Bone marrow (tissue), 2 donors: ENCODE results near the gene ZNHIT2.

ENCODE experiments used
- DNase-seq, 2 donors: peaks; one replicate each; lab custom pipeline; 2025; lab: John Stamatoyannopoulos, UW

Gene ZNHIT2

DNA sequence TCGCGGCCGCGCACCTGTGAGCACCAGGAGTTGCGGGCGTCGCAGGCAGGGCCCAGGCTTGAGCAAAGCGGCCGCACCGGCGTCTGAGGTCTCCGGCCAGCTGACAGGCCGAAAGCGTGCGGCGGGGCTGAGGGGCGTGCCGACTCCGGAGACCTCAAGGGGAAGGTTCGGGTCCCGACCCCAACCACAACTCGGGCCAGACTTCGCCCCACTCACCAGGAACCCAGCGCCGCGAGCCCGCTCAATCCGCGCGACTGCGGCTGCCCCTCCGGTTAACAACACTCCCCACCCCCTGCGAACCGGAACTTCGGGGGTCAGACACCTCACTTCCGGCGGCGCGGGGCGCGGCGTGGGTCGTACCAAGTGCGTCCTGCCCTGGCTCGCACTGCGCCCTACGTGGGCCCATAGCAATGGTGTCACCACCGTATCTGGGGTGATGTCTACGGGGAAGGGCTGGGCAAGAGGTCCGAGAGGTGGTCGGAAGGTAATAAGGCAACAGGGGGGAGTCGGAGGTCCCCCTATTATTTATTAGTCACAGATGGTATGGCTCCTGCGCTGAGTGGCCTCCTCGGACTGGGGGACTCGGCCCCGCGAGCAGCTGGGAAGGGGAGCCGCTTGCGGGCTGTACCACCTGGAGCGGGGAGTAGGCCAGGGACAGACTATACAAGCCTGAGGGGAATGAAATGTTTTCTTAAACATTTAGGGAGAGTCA, 16.9 kb upstream of the ZNHIT2 start, which contains the start of gene SYVN1:
TSS of gene SYVN1 (minus strand) at position 280 of the 712 bp plus-strand sequence. CDS start 918 bp downstream, outside the sequence.
- peak; percentile 88 for DNase-seq

DNA sequence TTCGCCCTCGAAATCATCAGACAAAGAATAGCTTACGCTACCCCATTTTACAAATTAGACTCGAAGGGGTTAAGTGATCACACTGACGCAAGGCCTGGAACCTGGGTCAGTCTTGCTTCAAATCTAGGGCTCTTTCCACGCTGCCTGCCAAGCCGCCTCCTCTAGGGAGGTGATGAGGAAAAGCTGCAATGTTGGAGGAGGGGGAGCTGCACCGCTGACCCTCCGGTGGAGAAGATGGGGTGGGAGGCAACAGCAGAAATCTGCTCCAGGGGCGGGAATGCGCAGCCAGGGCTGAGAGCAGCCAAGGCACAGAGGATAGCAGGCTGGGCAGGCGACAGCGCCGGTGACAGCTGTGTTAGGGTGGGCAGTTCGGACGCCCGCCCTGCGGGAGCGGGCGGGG, 16.2 kb upstream of the ZNHIT2 start:
- no peak for DNase-seq

DNA sequence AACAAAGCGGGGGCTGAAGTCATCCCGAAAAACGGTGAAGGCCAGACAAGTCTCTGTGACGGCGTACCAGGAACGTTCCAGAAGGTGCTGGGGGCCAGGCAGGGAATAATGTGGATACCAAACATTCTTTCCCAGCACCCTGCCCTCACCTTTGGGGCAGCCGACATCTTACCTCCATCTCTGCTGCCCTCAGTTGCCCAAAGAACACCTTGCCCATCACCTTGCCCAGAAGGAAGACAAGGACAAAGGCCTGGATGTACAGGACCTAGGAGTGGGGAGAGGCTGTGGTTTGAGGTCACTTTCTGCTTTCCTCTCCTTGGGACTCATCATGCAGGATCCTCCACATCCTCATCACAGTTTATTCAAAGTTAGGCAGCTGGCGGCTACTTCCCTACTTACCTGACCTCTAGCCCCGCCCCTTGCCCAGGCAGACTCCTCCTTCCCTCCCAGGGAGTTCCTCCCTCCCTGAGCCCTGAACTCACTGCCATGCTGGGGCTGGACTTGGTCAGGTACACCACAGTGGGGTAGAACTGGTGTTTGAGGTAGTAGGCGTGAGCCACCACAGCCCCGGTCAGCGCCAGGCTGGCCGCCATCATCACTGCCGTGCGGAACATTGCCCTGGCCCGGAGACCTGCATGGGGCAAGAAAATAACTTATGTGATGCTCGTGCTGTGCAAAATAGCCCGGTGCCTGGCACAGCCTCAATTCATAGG, 15.6 kb upstream of the ZNHIT2 start:
- DNase-seq = no peak

DNA sequence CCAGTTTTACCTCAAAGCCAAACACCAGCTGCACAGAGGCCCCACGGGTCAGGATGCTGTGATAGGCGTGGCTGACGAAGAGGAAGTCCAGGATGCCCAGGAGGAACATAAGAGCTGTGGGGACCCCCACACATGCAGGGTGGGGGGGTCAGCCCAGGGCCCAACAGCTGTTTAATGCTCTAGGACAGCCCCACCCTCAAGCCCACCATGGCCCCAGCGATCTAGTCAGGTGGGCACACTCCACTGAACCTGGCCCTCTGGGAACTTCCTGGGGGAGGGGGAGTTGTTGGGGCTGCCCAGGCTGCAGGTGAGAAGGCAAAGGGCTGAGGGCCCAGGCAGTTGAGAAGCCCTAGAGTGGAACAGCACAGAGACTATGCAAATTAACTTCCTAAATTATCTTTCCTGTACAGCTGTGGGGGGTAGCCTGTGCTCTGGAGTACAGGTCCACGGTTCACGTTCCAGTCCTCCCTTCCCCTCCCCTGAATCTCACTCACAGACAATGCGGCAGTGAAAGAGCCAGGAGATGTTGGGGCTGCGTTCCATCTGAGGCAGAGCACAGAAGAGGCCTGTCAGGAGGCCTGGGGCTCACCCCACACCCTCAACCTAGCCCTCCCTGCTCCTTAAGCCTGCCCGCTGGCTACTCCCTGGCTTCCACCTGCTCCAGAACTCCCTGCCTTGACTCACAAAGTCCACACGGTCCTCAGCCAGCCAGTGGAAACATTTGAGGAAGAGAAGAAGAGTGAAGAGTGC, 14.9 kb upstream of the ZNHIT2 start:
- no peak for DNase-seq

DNA sequence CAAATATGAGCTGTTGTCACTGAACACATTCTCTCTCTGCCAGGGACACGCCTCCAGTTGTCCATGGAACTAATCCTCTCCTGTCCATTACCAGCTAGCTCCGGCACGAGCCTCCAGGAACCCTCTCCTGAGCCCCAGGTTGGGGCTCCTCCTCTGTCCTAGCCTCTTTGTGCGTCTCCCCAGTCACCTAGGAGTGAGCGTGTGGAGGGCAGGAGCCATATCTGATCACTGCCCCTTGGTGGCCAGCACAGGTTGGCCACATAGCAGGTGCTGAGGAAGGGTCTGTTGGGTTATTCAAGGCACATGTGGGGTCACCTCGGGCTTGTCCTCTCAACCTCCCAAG, 14.4 kb upstream of the ZNHIT2 start:
- no peak for DNase-seq

DNA sequence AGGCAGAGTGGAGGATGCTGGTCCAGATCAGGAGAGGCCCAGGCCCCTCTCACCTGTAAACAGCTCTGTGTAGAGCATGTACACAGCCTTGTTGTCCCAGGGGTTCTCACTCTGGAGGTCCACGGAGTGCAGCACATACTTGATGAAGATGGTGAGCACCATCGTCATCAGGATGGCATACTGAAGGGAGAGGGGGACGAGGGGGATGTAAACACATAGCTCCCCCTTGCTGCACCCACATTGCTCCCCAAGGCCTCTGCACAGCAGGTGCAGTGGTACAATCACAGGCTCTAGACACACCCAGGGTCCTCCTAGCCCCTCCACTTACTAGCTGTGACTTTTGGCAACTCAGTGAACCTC, 13.9 kb upstream of the ZNHIT2 start:
- DNase-seq = no peak

DNA sequence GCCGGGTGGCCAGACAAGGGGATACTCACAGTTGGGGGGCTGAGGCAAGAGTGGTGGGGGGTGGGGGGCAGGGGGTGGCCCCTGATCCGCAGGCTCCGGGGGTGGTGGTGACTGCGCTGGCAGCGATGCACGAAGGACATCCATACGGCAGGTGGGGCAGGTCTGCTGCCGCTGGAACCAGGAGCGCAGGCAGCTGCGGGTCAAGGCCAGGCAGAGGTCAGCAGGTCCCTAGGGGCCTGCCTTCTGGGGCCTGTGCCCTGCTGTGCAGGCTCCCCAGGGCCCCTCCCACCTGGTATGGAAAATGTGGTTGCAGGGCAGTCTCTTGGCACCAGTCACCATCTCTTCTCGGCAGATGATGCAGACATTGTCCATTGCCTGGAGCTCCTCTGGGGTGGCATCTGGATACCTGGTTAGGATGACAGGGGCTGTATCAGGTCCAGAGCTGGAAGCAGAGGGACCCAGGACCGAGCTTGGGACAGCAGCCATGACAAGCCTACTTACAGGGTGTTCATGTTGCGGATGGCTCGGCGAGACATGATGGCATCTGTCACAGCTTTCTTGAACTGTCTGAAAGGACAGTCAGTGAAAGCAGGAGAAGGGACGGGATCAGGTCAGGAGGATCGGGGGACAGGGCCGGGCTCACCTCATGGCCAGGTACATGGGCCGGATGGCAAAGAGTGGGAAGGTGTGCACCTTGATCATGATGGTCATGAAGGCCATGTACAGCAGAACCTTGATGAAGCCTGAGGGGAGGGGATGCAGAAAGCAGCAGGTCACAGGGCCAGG, 13.3 kb upstream of the ZNHIT2 start:
- DNase-seq = no peak

DNA sequence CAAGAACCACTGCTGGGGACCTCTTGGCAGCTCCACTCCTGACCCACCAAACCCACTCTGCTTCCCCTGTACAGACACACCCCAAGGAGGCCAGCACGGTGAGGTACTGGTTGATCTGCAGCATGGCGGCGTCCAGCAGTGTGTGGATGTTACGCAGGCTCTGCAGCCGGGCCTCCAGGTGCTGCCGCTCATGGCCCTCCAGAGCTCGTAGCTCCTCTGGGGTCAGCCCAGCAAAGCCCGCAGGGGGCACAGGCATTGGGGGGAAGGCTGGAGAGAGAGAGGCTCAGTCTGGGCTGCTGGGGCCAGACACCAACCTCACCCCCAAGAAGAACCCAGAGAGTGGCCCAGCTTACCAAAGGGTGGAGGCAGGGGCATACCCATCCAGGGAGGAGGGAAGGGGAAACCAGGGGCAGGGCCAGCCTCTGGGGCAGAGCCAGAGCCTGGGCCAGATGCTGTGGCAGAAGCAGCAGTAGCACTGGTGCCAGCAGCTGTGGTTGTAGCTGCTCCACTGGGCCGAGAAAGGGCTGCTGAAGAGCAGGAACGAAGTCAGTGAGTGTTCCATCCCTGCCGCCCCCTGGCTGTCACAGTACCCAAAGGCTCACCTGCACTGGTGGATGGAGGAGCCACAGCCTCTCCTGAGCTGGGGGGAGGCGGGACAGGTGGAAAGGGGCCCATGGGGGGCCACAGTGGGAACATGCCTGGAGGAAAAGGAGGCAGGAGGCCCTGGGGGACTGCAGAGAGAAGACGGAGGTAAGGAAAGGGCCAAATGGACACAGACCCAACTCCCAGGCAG, 12.3 kb upstream of the ZNHIT2 start:
- DNase-seq = no peak

DNA sequence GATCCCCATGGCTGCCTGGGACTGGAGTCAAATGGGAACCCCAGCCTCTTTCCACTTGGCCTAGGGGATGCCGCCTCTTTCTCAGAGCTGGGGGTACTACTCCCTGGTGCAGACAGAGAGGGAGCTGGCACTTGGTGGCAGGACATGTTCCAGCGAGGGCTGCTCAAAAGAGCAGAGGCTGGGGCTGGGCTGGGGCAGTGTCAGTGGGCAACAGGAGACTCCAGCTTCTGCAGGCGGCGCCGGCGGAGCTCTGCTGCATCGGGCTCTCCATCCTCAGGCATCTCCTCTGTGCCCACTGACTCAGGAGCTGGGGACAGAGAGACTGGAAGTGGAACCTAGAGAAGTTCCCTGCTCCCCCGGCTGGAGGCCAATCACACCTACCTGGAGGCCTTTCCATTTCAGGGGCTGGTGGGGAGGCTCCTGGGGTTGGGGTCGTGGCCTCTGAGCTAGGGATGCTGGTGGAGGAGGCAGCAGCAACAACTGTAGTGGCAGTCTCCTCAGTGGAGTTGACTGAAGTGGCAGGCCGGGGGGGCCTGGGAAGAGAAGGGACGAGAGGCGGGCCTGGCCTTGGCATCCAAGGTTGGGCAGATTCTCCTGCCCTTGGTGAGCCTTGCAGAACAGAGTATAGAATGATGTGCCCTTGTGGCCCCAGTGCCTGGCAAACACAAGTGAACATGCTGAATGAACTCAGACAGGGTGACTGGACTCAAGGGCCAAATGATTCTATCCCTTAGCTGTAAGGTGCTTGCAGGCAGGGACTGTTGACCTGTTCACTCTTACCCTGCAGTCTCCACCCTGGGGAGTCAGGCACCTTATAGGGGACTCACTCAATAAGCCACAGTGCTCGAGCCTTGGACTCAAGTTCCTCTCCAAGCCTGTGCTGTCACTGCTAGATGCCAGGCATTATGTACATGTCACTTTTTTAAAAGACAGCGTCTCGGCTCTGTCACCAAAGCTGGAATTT, 11.0 kb upstream of the ZNHIT2 start:
- DNase-seq = no peak

DNA sequence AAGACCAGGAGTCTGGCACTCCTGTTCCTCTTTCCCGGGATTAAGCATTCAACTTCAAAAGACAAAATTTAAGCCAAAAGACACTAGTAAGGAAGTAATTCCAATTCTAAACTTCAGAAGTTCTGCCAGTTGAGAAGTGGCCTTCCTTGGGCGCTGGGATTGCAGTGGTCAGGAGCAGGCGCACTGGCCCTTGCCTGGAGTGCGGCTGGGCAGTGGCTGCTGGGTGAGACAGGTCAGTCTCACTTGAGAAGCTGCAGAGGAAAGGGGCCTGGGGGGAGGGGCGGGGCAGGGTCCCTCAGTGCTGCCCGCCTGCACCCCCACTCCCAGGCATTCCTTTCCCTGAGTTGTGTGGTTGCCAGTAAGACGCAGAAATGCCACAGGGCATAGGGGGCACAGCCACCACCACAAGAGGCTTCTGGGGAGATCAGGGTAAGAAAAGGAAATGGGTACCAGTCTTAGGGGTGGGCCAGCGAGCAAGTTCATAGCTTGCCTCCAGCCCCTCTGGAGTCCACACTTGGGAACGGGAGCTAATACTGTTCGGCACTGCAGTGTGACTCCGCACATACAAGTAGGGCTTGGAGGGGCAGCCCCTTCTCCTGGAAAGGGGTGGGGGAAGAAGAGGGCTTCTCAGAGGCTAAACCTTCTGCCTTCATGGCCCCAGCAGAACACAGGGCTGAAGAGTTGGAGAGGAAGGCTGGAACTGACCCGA, 10.1 kb upstream of the ZNHIT2 start:
- no peak for DNase-seq

DNA sequence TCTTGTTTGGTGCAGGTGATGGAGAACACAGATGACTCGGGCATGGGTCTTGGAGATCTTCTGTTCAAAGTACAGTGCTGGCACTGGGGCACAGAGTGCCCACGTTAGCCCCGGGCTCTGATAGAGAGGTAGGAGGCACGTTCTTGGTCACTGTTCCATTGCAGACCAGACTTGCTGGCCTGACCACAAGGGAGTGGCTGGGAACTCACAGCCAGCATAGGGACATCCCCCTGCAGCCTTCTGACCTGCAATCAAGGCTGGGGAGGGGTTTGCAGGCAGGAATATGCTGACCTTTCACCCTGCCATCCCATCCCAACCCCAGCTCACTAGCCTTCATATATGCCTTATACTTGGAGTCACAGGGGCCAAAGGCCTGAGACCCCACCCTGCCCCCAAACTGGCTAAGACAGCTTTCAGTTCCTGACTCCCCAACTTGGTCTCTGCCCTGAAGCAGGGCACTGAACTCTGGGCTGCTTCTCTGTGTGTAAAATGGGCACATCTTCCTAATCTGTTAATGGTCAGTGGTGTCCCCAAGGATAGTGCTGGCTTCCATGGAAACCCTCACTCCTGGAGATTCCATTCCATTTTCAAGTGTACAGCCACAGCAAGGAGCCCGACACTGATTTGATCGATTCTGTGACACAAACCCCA, 9.2 kb upstream of the ZNHIT2 start:
- DNase-seq = no peak

DNA sequence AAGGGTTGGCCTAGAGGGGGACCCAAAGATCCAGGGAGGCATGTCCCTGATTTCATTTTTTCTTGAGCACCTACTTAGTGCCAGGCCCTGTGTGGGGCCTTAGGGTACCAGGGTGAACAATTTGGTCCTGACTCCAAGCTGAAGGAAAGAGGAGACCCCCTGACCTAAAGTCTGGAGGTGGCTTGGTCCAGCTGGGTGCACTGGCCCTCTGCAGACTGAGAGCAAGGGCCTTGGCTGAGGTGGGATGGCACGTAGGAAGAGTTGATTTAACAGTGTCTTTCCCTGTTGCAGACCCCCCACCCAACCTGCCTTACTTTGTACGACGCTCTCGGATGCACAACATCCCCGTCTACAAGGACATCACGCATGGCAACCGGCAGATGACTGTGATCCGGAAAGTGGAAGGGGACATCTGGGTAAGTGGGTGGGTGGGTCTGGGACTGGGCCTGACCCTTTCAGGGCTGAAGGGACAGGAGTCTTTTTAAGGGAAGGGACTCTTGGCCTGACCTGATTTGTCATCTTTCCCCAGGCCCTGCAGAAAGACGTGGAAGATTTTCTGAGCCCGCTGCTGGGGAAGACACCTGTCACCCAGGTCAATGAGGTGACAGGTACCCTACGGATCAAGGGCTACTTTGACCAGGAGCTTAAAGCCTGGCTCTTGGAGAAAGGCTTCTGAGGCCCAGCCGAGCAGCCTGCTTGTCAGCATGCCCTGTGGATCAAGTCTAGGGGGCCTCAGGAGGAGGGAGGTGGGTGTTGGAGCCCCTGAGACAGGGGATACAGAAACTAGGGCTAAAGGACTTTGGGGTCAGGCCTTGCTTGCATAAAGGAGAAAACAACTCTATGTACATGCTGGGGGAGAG, 7.9 kb upstream of the ZNHIT2 start:
- DNase-seq = no peak

DNA sequence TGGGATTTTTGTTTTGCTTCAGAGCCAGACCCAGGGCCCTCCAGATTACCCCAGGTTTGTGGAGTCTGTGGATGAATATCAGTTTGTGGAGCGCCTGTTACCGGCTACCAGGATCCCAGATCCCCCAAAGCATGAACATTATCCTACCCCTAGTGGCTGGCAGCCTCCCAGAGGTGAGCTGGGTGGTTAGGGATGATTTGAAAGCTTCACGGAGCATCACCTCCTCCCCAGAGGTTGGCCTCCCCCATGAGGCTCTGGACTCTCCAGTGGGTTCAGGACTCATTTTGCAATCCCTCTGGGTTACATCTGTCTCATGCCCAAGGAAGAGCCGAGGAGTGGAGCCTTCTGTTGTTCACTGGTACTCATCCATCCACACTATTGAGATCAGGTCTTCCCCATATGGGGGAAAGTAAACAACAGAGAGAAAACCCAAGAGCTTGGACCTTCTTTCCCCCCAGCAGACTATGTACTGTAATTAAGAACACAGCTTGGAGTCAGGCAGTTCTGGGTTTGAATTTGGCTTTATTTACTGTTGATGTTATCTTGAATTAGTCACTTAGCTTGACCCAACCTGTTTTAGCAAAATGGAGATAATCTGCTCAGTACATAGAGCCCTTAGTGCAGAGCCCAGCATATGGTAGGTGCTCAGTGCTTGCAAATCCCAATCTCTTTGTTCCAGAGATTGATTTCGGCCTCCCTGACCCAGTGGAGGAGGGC, 7.1 kb upstream of the ZNHIT2 start:
- DNase-seq = no peak

DNA sequence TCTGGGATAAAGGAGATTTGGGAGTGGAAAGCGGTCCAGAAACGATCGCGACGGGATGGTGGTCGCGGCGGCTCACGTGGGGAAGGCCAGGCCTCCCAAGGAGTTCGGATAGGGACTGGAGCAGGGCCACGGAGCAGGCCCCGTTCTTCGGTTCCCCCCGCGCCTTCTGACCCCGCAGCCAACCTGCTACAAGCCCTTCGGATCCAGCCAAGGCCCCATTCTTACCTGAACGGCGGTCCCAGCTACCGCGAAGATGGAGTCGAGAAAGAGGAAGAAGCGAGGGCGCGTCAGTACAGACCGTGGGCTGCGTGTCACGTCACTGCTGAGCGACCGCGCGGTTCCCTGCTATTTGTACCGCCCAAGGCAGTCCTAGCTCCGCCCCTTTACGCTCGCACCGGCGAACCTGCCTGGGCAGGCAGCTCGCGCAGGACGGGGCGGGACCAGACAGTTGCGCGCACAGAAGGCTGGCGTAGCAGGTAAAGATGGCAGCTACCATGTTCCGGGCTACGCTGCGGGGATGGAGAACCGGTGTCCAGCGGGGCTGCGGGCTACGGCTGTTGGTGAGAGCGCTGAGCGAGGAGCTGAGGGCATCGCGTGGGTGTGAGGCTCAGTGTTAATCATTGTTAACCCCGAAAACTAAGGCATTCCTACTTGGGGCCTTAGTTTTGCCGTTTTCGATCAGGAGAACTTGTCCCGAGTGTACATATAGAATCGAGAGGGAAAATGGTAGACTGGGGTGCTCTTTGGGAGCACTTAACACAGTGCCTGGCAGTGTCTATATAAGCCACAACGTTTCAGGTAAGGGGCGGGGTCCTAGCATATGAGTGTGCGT, 4.6 kb upstream of the ZNHIT2 start, which contains the start of the genes FAU and MRPL49:
TSS of gene FAU (minus strand) at position 270 of the 832 bp plus-strand sequence. CDS start 321 bp downstream, outside the sequence.
TSS of gene MRPL49 (plus strand) at position 457 of the 832 bp plus-strand sequence. CDS start at position 483, 26 bp downstream.
- peak; percentile 87 to 98 for DNase-seq

DNA sequence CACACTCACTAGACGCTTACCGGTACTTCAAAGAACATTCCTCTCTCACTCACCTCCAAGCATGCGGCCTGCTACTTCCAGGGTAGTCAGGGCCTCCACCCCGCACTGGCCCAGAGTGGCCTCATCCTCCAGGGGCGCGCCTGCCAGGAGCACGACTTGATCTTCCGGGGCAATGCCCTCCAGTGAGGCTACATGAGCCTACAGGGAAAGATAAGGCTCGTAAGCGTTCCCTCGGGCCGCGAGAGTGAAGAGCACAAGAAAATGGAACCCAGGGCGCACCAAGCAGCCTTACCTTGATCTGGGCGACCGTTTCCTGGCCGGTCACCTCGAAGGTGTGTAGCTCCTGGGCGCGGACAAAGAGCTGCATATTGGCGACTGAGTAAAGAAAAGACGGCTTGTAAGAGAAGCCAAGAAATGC, 4.0 kb upstream of the ZNHIT2 start:
- no peak for DNase-seq

DNA sequence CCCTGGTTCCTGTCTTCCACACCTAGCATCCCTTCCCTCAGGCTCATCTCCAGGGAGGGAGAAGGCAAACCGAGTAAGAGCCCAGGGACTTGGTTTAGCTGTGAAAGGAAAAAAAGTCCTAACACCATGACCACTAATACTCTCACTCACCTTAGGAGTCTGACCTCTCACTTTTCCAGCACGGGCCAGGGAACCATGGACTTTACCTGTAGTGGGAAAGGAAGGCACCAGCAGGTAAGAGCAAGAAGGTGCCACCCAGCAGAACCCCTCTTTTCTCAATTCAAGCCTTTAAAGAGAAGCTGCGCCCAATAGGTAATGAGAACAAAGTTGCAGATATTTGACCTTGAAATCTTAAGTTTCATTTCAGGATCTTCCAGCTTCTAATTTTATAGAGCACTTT, 3.3 kb upstream of the ZNHIT2 start:
- DNase-seq = no peak
